H9 (cell line): ENCODE data around the gene COA8. TPM values are rescaled to one million over a fixed set of nuclear protein-coding genes. Genes with fewer than 3 reads are reported as not detected.

Source experiments
- DNase-seq: peaks from one replicate; pipeline ENCODE4 v3.0.0-alpha.2; 2017
- H2AFZ ChIP-seq: one replicate; pipeline ENCODE4 v1.6.1; 2013; ENCODE audit warnings: mild to moderate bottlenecking, low read length, control low read depth, moderate library complexity
- H2AK5ac ChIP-seq: 2 replicates; pipeline ENCODE4 v1.6.1; 2013; ENCODE audit warnings: low read length, control low read depth, mixed read lengths; ENCODE audit not compliant: insufficient read length
- H2BK120ac ChIP-seq: one replicate; pipeline ENCODE4 v1.6.1; 2013; ENCODE audit warnings: low read depth, mild to moderate bottlenecking, low read length, control low read depth, inconsistent platforms; ENCODE audit not compliant: poor library complexity, severe bottlenecking
- H2BK12ac ChIP-seq: 2 replicates; pipeline ENCODE4 v1.6.1; 2013; ENCODE audit warnings: low read length, control low read depth, mixed read lengths, low read depth; ENCODE audit not compliant: insufficient read length
- H2BK15ac ChIP-seq: 2 replicates; pipeline ENCODE4 v1.6.1; 2013; ENCODE audit warnings: low read depth, low read length, control low read depth
- H2BK20ac ChIP-seq: one replicate; pipeline ENCODE4 v1.6.1; 2013; ENCODE audit warnings: low read depth, mild to moderate bottlenecking, low read length, control low read depth, inconsistent platforms; ENCODE audit not compliant: poor library complexity, severe bottlenecking
- H2BK5ac ChIP-seq: 2 replicates; pipeline ENCODE4 v1.6.1; 2013; ENCODE audit warnings: low read length, control low read depth, mixed read lengths; ENCODE audit not compliant: insufficient read length
- H3K14ac ChIP-seq: 2 replicates; pipeline ENCODE4 v1.6.1; 2013; ENCODE audit warnings: low read length, control low read depth; ENCODE audit not compliant: insufficient read depth
- H3K18ac ChIP-seq: 2 replicates; pipeline ENCODE4 v1.6.1; 2013; ENCODE audit warnings: low read depth, mild to moderate bottlenecking, mixed read lengths, low read length, control low read depth; ENCODE audit not compliant: insufficient read length
- H3K23ac ChIP-seq: 2 replicates; pipeline ENCODE4 v1.6.1; 2013; ENCODE audit warnings: low read length, control low read depth, mixed read lengths, low read depth; ENCODE audit not compliant: insufficient read length
- H3K23me2 ChIP-seq: 2 replicates; pipeline ENCODE4 v1.6.1; 2013; ENCODE audit warnings: low read depth, mild to moderate bottlenecking, mixed read lengths, low read length, control low read depth; ENCODE audit not compliant: insufficient read length, poor library complexity, severe bottlenecking
- H3K27ac ChIP-seq: 2 replicates; pipeline ENCODE4 v1.5.1; 2013; ENCODE audit warnings: low read length, control low read depth, mixed read lengths, low read depth; ENCODE audit not compliant: insufficient read length
- H3K27me3 ChIP-seq: 2 replicates; pipeline ENCODE4 v1.6.1; 2013; ENCODE audit warnings: low read length, control low read depth, inconsistent platforms; ENCODE audit not compliant: insufficient read depth
- H3K4ac ChIP-seq: 2 replicates; pipeline ENCODE4 v1.6.1; 2013; ENCODE audit warnings: low read depth, mild to moderate bottlenecking, control low read depth, inconsistent platforms, low read length, moderate library complexity
- H3K4me1 ChIP-seq: 2 replicates; pipeline ENCODE4 v1.6.1; 2013; ENCODE audit warnings: low read length, control low read depth, inconsistent platforms; ENCODE audit not compliant: insufficient read depth
- H3K4me2 ChIP-seq: 2 replicates; pipeline ENCODE4 v1.6.1; 2013; ENCODE audit warnings: low read length, control low read depth, mixed read lengths; ENCODE audit not compliant: insufficient read length, insufficient read depth
- H3K56ac ChIP-seq: 2 replicates; pipeline ENCODE4 v1.6.1; 2013; ENCODE audit warnings: low read depth, mild to moderate bottlenecking, mixed read lengths, low read length, control low read depth; ENCODE audit not compliant: insufficient read length
- H3K79me1 ChIP-seq: 2 replicates; pipeline ENCODE4 v1.6.1; 2013; ENCODE audit warnings: low read depth, mild to moderate bottlenecking, moderate library complexity, low read length, control low read depth, inconsistent platforms; ENCODE audit not compliant: insufficient read depth, poor library complexity, severe bottlenecking
- H3K79me2 ChIP-seq: 2 replicates; pipeline ENCODE4 v1.6.1; 2013; ENCODE audit warnings: low read length, control low read depth, inconsistent platforms; ENCODE audit not compliant: insufficient read depth
- H3K9ac ChIP-seq: 2 replicates; pipeline ENCODE4 v1.6.1; 2013; ENCODE audit warnings: low read length, control low read depth, mixed read lengths; ENCODE audit not compliant: insufficient read length; ENCODE audit errors: extremely low read depth
- H3K9me3 ChIP-seq: one replicate; pipeline ENCODE4 v1.6.1; 2013; ENCODE audit warnings: low read depth, low read length, inconsistent platforms; ENCODE audit not compliant: control insufficient read depth
- H3T11ph ChIP-seq: one replicate; pipeline ENCODE4 v1.6.1; 2013; ENCODE audit warnings: mild to moderate bottlenecking, low read length, control low read depth, inconsistent platforms
- H4K20me1 ChIP-seq: one replicate; pipeline ENCODE4 v1.6.1; 2013; ENCODE audit not compliant: control insufficient read depth, insufficient read length, insufficient read depth
- H4K5ac ChIP-seq: 2 replicates; pipeline ENCODE4 v1.6.1; 2013; ENCODE audit warnings: low read depth, mild to moderate bottlenecking, mixed read lengths, low read length, control low read depth; ENCODE audit not compliant: insufficient read length
- H4K8ac ChIP-seq: replicated peaks from 2 replicates; pipeline ENCODE4 v1.6.1; 2013; ENCODE audit warnings: low read length, control low read depth, mixed read lengths, low read depth; ENCODE audit not compliant: insufficient read length
- H4K91ac ChIP-seq: 2 replicates; pipeline ENCODE4 v1.6.1; 2013; ENCODE audit warnings: low read depth, mild to moderate bottlenecking, moderate library complexity, mixed read lengths, low read length, control low read depth; ENCODE audit not compliant: insufficient read length
- H3K27ac Mint-ChIP-seq, 3 experiments: 2 replicates in 2 of 3; 3 replicates in 1 of 3; pipeline ENCODE4 v1.8.0; 2020 to 2021; ENCODE audit warnings: mixed read lengths in 3 of 3, mild to moderate bottlenecking in 1 of 3, moderate library complexity in 1 of 3
- H3K27me3 Mint-ChIP-seq: 2 replicates; pipeline ENCODE4 v1.8.0; 2021; ENCODE audit warnings: low read depth, mild to moderate bottlenecking, moderate library complexity, mixed read lengths
- H3K36me3 Mint-ChIP-seq, 3 experiments: 2 replicates in 2 of 3; 3 replicates in 1 of 3; pipeline ENCODE4 v1.8.0; 2020 to 2021; ENCODE audit warnings: low read depth in 3 of 3, mixed read lengths in 3 of 3; ENCODE audit not compliant: insufficient read depth in 1 of 3
- H3K4me1 Mint-ChIP-seq, 2 experiments: 2 replicates each; pipeline ENCODE4 v1.8.0; 2020; ENCODE audit warnings: mixed read lengths in 2 of 2
- H3K4me3 Mint-ChIP-seq, 2 experiments: 2 replicates in 1 of 2; 3 replicates in 1 of 2; pipeline ENCODE4 v1.8.0; 2020 to 2021; ENCODE audit warnings: mild to moderate bottlenecking in 2 of 2, mixed read lengths in 2 of 2, moderate library complexity in 1 of 2
- H3K9me3 Mint-ChIP-seq, 2 experiments: 2 replicates in 1 of 2; 3 replicates in 1 of 2; pipeline ENCODE4 v1.8.0; 2020; ENCODE audit warnings: mild to moderate bottlenecking in 2 of 2, mixed read lengths in 2 of 2, moderate library complexity in 1 of 2
- WGBS: extraction: QIAGEN DNeasy Blood & Tissue Kit; methylation state at CpG from one replicate; pipeline ENCODE4 v1.1.7; 2013; ENCODE audit warnings: missing lambda C conversion rate, low lambda C conversion rate, mixed read lengths; ENCODE audit not compliant: insufficient read length; ENCODE audit errors: extremely low coverage; 5-methylcytosine and 5-hydroxymethylcytosine counted together
- total RNA-seq: library from RNA; stranded (reverse); gene quantifications from 2 replicates; pipeline ENCODE4 v1.2.1, GENCODE V29; 2021
- TF ChIP-seq, protein P1 (sequence below): fragments of 200-600 bp; sonication (generic); conservative IDR thresholded peaks from 3 replicates; pipeline ENCODE4 v1.8.0; 2021; ENCODE audit warnings: antibody characterized with exemption, mild to moderate bottlenecking

Gene COA8
- total RNA-seq, 1 experiment from 2014 or later, result 45.5 TPM

DNA sequence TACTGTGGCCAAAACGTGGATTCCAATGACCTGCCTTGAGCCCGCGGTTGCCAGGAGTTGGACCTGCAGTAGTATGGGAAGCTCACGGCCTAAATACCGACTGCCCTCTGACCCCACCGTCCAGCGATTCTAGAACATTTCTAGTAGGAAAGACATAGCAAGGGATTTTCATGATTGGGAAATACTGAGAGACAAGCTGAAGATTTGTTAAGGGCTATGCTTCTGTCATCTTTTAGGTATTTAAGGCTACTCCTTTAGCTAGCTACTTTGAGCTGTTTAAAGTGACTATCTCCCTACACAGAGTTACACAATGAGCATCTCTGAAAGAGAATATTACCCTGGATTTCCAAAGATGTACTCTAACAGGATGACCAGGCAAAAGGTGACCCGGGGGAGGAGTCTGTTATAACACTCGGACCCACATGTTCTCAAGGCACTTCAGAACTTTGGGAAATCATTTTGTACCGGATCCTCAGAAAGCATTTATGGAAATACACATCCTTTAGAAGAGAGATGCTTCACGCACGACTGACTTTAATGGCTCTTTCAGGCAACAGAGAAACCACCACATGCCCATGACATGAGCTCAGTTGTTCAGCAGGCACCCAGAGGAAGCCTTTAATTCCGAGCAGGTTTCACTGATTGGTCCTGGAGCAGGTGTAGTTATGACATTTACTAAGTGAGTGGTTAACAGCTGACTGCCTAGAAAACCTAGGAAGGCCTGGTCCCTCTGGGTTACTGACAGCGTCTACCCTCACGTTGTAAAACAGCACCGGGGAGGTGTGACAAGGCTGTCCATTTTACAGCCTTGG, 4.5 kb upstream of the COA8 start:
- H3K79me2 ChIP-seq, result peaks cover 17% of the 10 kb centered on the region; the same call in 1 of the 2 replicates
- H2BK20ac ChIP-seq, result no peak overlapping the region
- H3K27ac Mint-ChIP-seq, result peak overlapping the region in 2 of 3 experiments; percentile 66 to 91; a peak in 2 of 7 replicates
- no peaks in the 10 kb centered on the region for H4K20me1 ChIP-seq
- H4K91ac ChIP-seq, result no peak overlapping the region
- peaks cover 13 to 17% of the 10 kb centered on the region in 2 experiments for H3K4me1 Mint-ChIP-seq
- H2BK5ac ChIP-seq, result no peak overlapping the region
- no peak overlapping the region for H3K4me2 ChIP-seq
- no peak overlapping the region for H4K8ac ChIP-seq
- no CpG with 5 or more reads among the region's 16 CpGs for WGBS
- TF ChIP-seq, protein P1, sequence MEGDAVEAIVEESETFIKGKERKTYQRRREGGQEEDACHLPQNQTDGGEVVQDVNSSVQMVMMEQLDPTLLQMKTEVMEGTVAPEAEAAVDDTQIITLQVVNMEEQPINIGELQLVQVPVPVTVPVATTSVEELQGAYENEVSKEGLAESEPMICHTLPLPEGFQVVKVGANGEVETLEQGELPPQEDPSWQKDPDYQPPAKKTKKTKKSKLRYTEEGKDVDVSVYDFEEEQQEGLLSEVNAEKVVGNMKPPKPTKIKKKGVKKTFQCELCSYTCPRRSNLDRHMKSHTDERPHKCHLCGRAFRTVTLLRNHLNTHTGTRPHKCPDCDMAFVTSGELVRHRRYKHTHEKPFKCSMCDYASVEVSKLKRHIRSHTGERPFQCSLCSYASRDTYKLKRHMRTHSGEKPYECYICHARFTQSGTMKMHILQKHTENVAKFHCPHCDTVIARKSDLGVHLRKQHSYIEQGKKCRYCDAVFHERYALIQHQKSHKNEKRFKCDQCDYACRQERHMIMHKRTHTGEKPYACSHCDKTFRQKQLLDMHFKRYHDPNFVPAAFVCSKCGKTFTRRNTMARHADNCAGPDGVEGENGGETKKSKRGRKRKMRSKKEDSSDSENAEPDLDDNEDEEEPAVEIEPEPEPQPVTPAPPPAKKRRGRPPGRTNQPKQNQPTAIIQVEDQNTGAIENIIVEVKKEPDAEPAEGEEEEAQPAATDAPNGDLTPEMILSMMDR, result no peak
- H3K56ac ChIP-seq, result no peak overlapping the region
- H3K9ac ChIP-seq, result no peak overlapping the region
- no peak overlapping the region for H2AK5ac ChIP-seq
- peaks cover 17 to 32% (median 24%) of the 10 kb centered on the region in 3 experiments for H3K36me3 Mint-ChIP-seq
- H3T11ph ChIP-seq, result no peak overlapping the region
- H2BK15ac ChIP-seq, result no peak overlapping the region
- no peak overlapping the region for H3K18ac ChIP-seq
- peaks cover 9% of the 10 kb centered on the region for H3K23me2 ChIP-seq
- H3K27ac ChIP-seq, result no peak overlapping the region
- H3K23ac ChIP-seq, result no peak overlapping the region
- H3K9me3 Mint-ChIP-seq, result no peaks in the 10 kb centered on the region
- no peaks in the 10 kb centered on the region for H3K27me3 Mint-ChIP-seq
- no peak for DNase-seq
- no peak overlapping the region for H2BK120ac ChIP-seq
- no peak overlapping the region for H3K4ac ChIP-seq
- no peak overlapping the region for H3K4me3 Mint-ChIP-seq
- H3K4me1 ChIP-seq, result no peaks in the 10 kb centered on the region
- peaks cover 10% of the 10 kb centered on the region for H3K79me1 ChIP-seq
- no peak overlapping the region for H2AFZ ChIP-seq
- H3K27me3 ChIP-seq, result no peaks in the 10 kb centered on the region
- no peak overlapping the region for H4K5ac ChIP-seq
- no peak overlapping the region for H2BK12ac ChIP-seq
- no peaks in the 10 kb centered on the region for H3K9me3 ChIP-seq
- no peak overlapping the region for H3K14ac ChIP-seq
